ENCODE results near the gene UXS1.
"Not testable (repeated sequence)": the region's sequence is repeated elsewhere in the genome, so short reads cannot be mapped to it uniquely, and the experiment has no call there.

- not testable (repeated sequence) for TF ChIP-seq POLR2A (IDR thresholded peaks at IDR 0.05; ENCODE audit: low read depth); POLR2AphosphoS5 (IDR thresholded peaks at IDR 0.05); EP300 (IDR thresholded peaks at IDR 0.05)
- TF ChIP-seq, protein P1, sequence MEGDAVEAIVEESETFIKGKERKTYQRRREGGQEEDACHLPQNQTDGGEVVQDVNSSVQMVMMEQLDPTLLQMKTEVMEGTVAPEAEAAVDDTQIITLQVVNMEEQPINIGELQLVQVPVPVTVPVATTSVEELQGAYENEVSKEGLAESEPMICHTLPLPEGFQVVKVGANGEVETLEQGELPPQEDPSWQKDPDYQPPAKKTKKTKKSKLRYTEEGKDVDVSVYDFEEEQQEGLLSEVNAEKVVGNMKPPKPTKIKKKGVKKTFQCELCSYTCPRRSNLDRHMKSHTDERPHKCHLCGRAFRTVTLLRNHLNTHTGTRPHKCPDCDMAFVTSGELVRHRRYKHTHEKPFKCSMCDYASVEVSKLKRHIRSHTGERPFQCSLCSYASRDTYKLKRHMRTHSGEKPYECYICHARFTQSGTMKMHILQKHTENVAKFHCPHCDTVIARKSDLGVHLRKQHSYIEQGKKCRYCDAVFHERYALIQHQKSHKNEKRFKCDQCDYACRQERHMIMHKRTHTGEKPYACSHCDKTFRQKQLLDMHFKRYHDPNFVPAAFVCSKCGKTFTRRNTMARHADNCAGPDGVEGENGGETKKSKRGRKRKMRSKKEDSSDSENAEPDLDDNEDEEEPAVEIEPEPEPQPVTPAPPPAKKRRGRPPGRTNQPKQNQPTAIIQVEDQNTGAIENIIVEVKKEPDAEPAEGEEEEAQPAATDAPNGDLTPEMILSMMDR (IDR thresholded peaks at IDR 0.05): not testable (repeated sequence)
These were observed 41.3 kb upstream of the UXS1 start for GRCh38 chr2:106235392-106235791.
